ENCODE data around the gene PELO. TPM values are rescaled to one million over a fixed set of nuclear protein-coding genes. Genes with fewer than 3 reads are reported as not detected.

Gene PELO
- total and polyA plus RNA-seq, 9 of the 15 experiments (the other 6 are each of a cell fraction or from before 2014, with no cell fraction given) = 5.8 to 14.6 (median 9.6) TPM

DNA sequence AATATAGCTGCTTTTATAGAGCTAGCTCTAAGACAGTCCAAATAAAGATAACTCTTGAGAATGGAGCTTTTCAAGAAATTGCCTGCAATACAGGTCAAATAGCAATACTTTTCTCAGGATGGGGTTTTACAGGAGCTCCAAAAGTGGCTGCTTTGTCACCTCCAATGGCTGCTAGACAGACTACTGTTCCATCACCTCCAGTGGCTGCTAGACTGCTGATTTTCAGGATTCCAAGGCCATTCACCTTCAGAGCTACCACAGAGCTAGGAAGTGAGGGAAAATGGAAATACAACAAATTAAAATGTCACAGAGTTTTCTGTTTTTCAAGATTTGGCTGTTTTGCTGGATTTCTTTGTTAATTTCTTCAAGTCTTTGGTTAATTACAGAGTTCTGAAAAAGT lies 8.5 kb upstream of the PELO start:
- ChIA-PET POLR2A (interaction anchor here (0.6 kb wide), 1 partner anchor 8 kb away, joined by 3 read pairs; no protein-coding TSS in a partner anchor), CTCF (ENCODE audit: low intra/inter-chr PET ratio) (no interaction called here)
- in situ Hi-C loops (cut with MboI) = no loop called here
- Histone ChIP-seq H3K9me3 (replicated peaks; ENCODE audit: control insufficient read depth, insufficient read depth, low read depth, low read length) (no peaks in the 10 kb centered on the region), H2AFZ (ENCODE audit: low read depth, low read length) (no peak overlapping the region), H3K4me3 (no peak overlapping the region), H3K9ac (ENCODE audit: insufficient read depth in 1 of 2, low read depth in 2 of 2, low read length in 2 of 2) (no peak overlapping the region), H3K4me1 (replicated peaks in 1 of 2; ENCODE audit: control insufficient read depth in 2 of 2, insufficient read depth in 2 of 2, low read length in 2 of 2) (no peaks in the 10 kb centered on the region), H3K27ac (ENCODE audit: extremely low read depth, low read depth, low read length) (no peak overlapping the region), H3K27me3 (ENCODE audit: control insufficient read depth in 2 of 2, insufficient read depth in 2 of 2, low read length in 2 of 2) (no peaks in the 10 kb centered on the region), H3K79me2 (ENCODE audit: control insufficient read depth, insufficient read depth, low read length) (no peaks in the 10 kb centered on the region), H3K4me2 (ENCODE audit: insufficient read depth, low read length) (no peak overlapping the region), H4K20me1 (replicated peaks; ENCODE audit: control insufficient read depth, insufficient read depth, low read length) (no peaks in the 10 kb centered on the region), H3K9me1 (ENCODE audit: control insufficient read depth, insufficient read depth, low read length) (no peaks in the 10 kb centered on the region), H3K36me3 (ENCODE audit: control insufficient read depth, insufficient read depth, low read length) (no peaks in the 10 kb centered on the region)
- no TSS peak for BruUV-seq (replicated peaks)
- ATAC-seq = no peak
- TF ChIP-seq CCAR2 (IDR thresholded peaks at IDR 0.05; ENCODE audit: low read depth, low read length) = no peak
- no peak for TF ChIP-seq FOXJ2 (tag; IDR thresholded peaks at IDR 0.05)
- no peak for TF ChIP-seq SRSF7 (optimal IDR thresholded peaks at IDR 0.05; ENCODE audit: low read depth, low read length)
- no peak for TF ChIP-seq ZC3H4 (CRISPR knock-in tag; IDR thresholded peaks at IDR 0.05; ENCODE audit: borderline replicate concordance)
- TF ChIP-seq, protein P1, sequence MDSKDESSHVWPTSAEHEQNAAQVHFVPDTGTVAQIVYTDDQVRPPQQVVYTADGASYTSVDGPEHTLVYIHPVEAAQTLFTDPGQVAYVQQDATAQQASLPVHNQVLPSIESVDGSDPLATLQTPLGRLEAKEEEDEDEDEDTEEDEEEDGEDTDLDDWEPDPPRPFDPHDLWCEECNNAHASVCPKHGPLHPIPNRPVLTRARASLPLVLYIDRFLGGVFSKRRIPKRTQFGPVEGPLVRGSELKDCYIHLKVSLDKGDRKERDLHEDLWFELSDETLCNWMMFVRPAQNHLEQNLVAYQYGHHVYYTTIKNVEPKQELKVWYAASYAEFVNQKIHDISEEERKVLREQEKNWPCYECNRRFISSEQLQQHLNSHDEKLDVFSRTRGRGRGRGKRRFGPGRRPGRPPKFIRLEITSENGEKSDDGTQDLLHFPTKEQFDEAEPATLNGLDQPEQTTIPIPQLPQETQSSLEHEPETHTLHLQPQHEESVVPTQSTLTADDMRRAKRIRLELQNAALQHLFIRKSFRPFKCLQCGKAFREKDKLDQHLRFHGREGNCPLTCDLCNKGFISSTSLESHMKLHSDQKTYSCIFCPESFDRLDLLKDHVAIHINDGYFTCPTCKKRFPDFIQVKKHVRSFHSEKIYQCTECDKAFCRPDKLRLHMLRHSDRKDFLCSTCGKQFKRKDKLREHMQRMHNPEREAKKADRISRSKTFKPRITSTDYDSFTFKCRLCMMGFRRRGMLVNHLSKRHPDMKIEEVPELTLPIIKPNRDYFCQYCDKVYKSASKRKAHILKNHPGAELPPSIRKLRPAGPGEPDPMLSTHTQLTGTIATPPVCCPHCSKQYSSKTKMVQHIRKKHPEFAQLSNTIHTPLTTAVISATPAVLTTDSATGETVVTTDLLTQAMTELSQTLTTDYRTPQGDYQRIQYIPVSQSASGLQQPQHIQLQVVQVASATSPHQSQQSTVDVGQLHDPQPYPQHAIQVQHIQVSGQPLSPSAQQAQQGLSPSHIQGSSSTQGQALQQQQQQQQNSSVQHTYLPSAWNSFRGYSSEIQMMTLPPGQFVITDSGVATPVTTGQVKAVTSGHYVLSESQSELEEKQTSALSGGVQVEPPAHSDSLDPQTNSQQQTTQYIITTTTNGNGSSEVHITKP (IDR thresholded peaks at IDR 0.05; ENCODE audit: partially characterized antibody) = no peak
- no peak for TF ChIP-seq NCOA2 (IDR thresholded peaks at IDR 0.05; ENCODE audit: partially characterized antibody in 2 of 2)
- TF ChIP-seq MYNN (IDR thresholded peaks at IDR 0.05) = no peak
- TF ChIP-seq MYNN (CRISPR knock-in tag; IDR thresholded peaks at IDR 0.05) = no peak
- intact Hi-C loops (cut with micrococcal nuclease) = no loop called here
- no peak for FAIRE-seq
- DNase-seq (ENCODE audit: extremely low read depth in 1 of 4, low spot score in 3 of 4) = no peak
